GM18499 (cell line): ENCODE measurements around the gene CLCA2.

Experiments
- ATAC-seq: cut with Tn5 transposase; IDR thresholded peaks from one replicate; pipeline ENCODE4 v1.9.1; 2021; ENCODE audit warnings: moderate number of reproducible peaks; ENCODE audit not compliant: insufficient read depth, unreplicated experiment

Gene CLCA2

DNA sequence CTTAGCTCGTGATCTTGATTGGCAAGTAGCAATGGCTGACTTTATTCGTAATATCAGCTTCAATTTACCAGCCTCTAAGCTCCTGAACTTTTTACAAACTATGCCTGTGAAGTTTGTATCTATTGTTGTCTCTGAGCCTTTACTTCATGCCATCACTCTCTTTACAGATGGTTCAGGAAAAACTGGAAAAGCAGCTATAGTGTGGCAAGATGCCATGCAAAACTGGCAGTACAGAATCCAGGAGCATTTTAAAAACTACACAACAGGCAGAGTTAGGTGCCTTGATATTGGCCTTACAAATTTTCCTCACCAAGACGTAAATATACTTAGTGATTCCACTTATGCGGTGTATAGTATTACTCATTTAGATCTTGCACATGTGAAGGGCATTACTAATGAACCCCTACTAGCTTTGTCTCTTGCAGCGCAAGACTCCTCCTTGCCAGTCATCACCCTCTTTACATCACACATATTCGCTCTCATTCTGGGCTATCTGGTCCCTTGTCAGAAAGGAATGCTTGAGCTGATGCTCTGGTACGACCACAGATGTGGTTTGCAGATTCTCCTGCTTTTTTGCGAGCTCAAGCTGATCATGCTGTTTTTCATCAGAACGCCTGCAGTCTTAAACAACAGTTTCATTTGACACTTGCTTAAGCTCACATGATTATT, 81.1 kb downstream of the CLCA2 start:
- no peak for ATAC-seq

DNA sequence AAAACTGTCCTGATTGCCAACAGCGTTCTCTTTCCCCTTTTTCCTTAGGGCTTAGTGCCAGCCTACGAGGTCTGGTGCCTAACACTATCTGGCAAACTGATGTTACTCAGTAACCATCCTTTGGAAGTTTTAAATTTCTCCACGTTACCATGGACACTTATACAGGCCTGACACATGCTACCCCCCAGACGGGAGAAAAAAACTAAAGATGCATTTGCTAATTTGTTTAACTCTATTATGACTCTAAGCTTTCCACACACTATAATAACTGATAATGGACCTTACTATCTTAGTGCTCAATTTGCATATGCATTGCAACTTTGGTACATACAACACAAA, 81.6 kb downstream of the CLCA2 start:
- ATAC-seq, result no peak
